Heart right ventricle (tissue), 16 donors: Measurements from ENCODE around the gene PDE4D. TPM values are rescaled to one million over a fixed set of nuclear protein-coding genes. Genes with fewer than 3 reads are reported as not detected.

Experiments
- ATAC-seq, 8 donors: fragments of 200-7000 bp; cut with Tn5 transposase; one replicate each; pipeline ENCODE4 v1.9.1; 2020; ENCODE audit warnings: mild to moderate bottlenecking in 8 of 8, moderate library complexity in 8 of 8, moderate number of reproducible peaks in 1 of 8
- DNase-seq, 2 donors: peaks; one replicate each; pipeline ENCODE4 v3.0.0-alpha.2; 2020
- H3K27ac ChIP-seq, 10 donors: fragments of 200-600 bp; sonication (generic) in 2 of 10; one replicate each; pipeline versions ENCODE4 v1.5.0 to v1.8.0; 2020 to 2022; ENCODE audit warnings: mild to moderate bottlenecking in 3 of 10
- H3K27me3 ChIP-seq, 7 donors: fragments of 200-600 bp; one replicate each; pipeline ENCODE4 v1.8.0; 2021 to 2022; ENCODE audit warnings: mild to moderate bottlenecking in 2 of 7
- H3K36me3 ChIP-seq, 9 donors: fragments of 200-600 bp; sonication (generic) in 1 of 9; one replicate each; pipeline versions ENCODE4 v1.5.0 to v1.8.0; 2020 to 2022; ENCODE audit warnings: mild to moderate bottlenecking in 2 of 9
- H3K4me1 ChIP-seq, 9 donors: fragments of 200-600 bp; sonication (generic) in 1 of 9; one replicate each; pipeline versions ENCODE4 v1.5.0 to v1.8.0; 2020 to 2022; ENCODE audit warnings: mild to moderate bottlenecking in 4 of 9
- H3K4me3 ChIP-seq, 10 donors: fragments of 200-600 bp; sonication (generic) in 2 of 10; one replicate each; pipeline versions ENCODE4 v1.5.0 to v1.8.0; 2020 to 2022; ENCODE audit warnings: mild to moderate bottlenecking in 7 of 10, moderate library complexity in 2 of 10
- H3K9me3 ChIP-seq, 11 donors: fragments of 200-600 bp in 10 of 11; sonication (generic) in 2 of 11; one replicate each; pipeline versions ENCODE4 v1.5.0 to v1.8.0; 2013 to 2022; ENCODE audit warnings: mild to moderate bottlenecking in 2 of 11, control low read depth in 1 of 11, moderate library complexity in 1 of 11
- CTCF ChIP-seq, 9 donors: fragments of 200-600 bp; sonication (generic) in 2 of 9; IDR thresholded peaks; one replicate each; pipeline versions ENCODE4 v1.5.0 to v1.8.0; 2021 to 2022; ENCODE audit warnings: antibody characterized with exemption in 9 of 9, mild to moderate bottlenecking in 5 of 9, moderate library complexity in 1 of 9
- WGBS, 2 donors: extraction: QIAGEN DNeasy Blood & Tissue Kit; methylation state at CpG; one replicate each; pipeline ENCODE4 v1.1.7; 2013; ENCODE audit warnings: inconsistent platforms in 1 of 2; 5-methylcytosine and 5-hydroxymethylcytosine counted together
- intact Hi-C, 10 donors: fragments of 100-400 bp; cut with DNase I; formaldehyde crosslinking; loops; one replicate each; pipeline versions ENCODE4 v1.11.1 to v1.14.2; 2022
- polyA plus RNA-seq, 2 donors: library from polyadenylated mRNA; stranded (reverse); fragments of 200-250 nt; gene quantifications; one replicate each; pipeline ENCODE4 v1.2.3, GENCODE V29; 2013
- total RNA-seq, 10 donors: library from RNA; stranded (reverse); fragmentation: NEBNext Ultra II Directional in 3 of 10; extraction: Animal tissue kit (Norgen Biotek cat#: 25700) in 3 of 10; gene quantifications; one replicate each; pipeline versions ENCODE4 v1.2.1 to v1.2.4, GENCODE V29; 2021 to 2023
- donor health status: Arrhythmogenic right ventricular cardiomyopathy.
- donor health status: ischemic (EF 13 %, LVEDD 7.1; RV severe dilation, severe dysfunction).
- donor health status: healthy with polysubstance abuse.
- donor health status: DM: no; HTN: yes; CAD: no.
- donor health status: DM: no; HTN: no; CAD: no.
- donor health status: ischemic (EF 25% LVEDD 6.9; RV normal size, moderate dysfunction).
- donor health status: ischemic (EF 25% LVEDD 5.7; RV mildly dilated, moderate dysfunction).
- donor health status: healthy.
- donor health status: DM: yes; HTN: yes; CAD: no.
- donor health status: Ischemic cardiomyopathy.
- donor health status: ischemic (EF 35%, LVEDD 5.7; RV mildly dilated, moderate dysfunction).
- donor health status: nonischemic (EF 11% LVEDD 7.7; RV severe dilation, severe dysfunction).
- donor health status: DM: yes; HTN: yes; CAD: no.
- donor health status: PGD.
- donor health status: ischemic (EF 29% LVEDD 5.4; RV normal size, mild dysfunction).
- donor health status: nonischemic (EF 23%, LVEDD 6.1; RV moderate dilation, normal function).

The PDE4D gene
- total and polyA plus RNA-seq, 12 donors = 5.8 to 83.2 (median 39.5) TPM

- peaks cover 0 to 8% (median 0%) of the 10 kb centered on the region in 7 donors for H3K27me3 ChIP-seq
- H3K4me3 ChIP-seq = no peak overlapping the region
- peak in 1 of 8 donors; percentile 46 for ATAC-seq
- no peak overlapping the region for H3K27ac ChIP-seq
- intact Hi-C loops = no loop called here
- WGBS, 2 donors = 30 to 50% methylated on average over 1 of the region's 1 CpG
- no peaks in the 10 kb centered on the region for H3K36me3 ChIP-seq
- no peaks in the 10 kb centered on the region for H3K9me3 ChIP-seq
- DNase-seq = peak in 1 of 2 donors; percentile 15
- H3K4me1 ChIP-seq = peaks cover 0 to 18% (median 0%) of the 10 kb centered on the region in 9 donors
- TF ChIP-seq CTCF (IDR thresholded peaks at IDR 0.05) = no peak
These were observed 64.1 kb downstream of the PDE4D start for GRCh38 chr5:59829386-59829785.

- H3K4me1 ChIP-seq = peaks cover 0 to 18% (median 0%) of the 10 kb centered on the region in 9 donors
- peaks cover 0 to 8% (median 0%) of the 10 kb centered on the region in 7 donors for H3K27me3 ChIP-seq
- DNase-seq (no peak), ATAC-seq (no peak)
- no peak for TF ChIP-seq CTCF (IDR thresholded peaks at IDR 0.05)
- WGBS, 2 donors = 70 to 78% methylated on average over 3 of the region's 3 CpGs
- H3K4me3 ChIP-seq = no peak overlapping the region
- H3K27ac ChIP-seq = no peak overlapping the region
- no peaks in the 10 kb centered on the region for H3K36me3 ChIP-seq
- H3K9me3 ChIP-seq = no peaks in the 10 kb centered on the region
- intact Hi-C loops = no loop called here
These were observed 64.9 kb downstream of the PDE4D start for GRCh38 chr5:59828623-59829022.

GRCh38 chr5:59826996-59827395, 66.5 kb downstream of the PDE4D start:
- Histone ChIP-seq H3K4me1 (peaks cover 0 to 18% (median 0%) of the 10 kb centered on the region in 9 donors), H3K4me3 (no peak overlapping the region), H3K27me3 (peaks cover 0 to 8% (median 0%) of the 10 kb centered on the region in 7 donors), H3K36me3 (no peaks in the 10 kb centered on the region), H3K27ac (no peak overlapping the region), H3K9me3 (no peaks in the 10 kb centered on the region)
- intact Hi-C loops = no loop called here
- WGBS, 2 donors = 88 to 97% methylated on average over 1 of the region's 1 CpG
- ATAC-seq = no peak
- no peak for DNase-seq
- TF ChIP-seq CTCF (IDR thresholded peaks at IDR 0.05) = no peak

- H3K27ac ChIP-seq = no peak overlapping the region
- H3K36me3 ChIP-seq = no peaks in the 10 kb centered on the region
- WGBS, 2 donors = 47 to 52% methylated on average over 2 of the region's 2 CpGs
- TF ChIP-seq CTCF (IDR thresholded peaks at IDR 0.05) = no peak
- ATAC-seq = no peak
- peaks cover 0 to 21% (median 0%) of the 10 kb centered on the region in 7 donors for H3K27me3 ChIP-seq
- H3K9me3 ChIP-seq = no peaks in the 10 kb centered on the region
- DNase-seq = no peak
- peaks cover 0 to 2% (median 0%) of the 10 kb centered on the region in 9 donors for H3K4me1 ChIP-seq
- H3K4me3 ChIP-seq = no peak overlapping the region
- intact Hi-C loops = no loop called here
These were observed 70.1 kb downstream of the PDE4D start for GRCh38 chr5:59823420-59823819.
